NCI-H187 treated with DMSO at 0.1 percent for 48 hours (cell line): Measurements from ENCODE around the gene KCNJ4.
"Not testable (repeated sequence)": the region's sequence is repeated elsewhere in the genome, so short reads cannot be mapped to it uniquely, and the experiment has no call there.

Experiments
- DNase-seq: peaks from one replicate; lab custom pipeline; 2025; lab: John Stamatoyannopoulos, UW

KCNJ4 gene

DNA sequence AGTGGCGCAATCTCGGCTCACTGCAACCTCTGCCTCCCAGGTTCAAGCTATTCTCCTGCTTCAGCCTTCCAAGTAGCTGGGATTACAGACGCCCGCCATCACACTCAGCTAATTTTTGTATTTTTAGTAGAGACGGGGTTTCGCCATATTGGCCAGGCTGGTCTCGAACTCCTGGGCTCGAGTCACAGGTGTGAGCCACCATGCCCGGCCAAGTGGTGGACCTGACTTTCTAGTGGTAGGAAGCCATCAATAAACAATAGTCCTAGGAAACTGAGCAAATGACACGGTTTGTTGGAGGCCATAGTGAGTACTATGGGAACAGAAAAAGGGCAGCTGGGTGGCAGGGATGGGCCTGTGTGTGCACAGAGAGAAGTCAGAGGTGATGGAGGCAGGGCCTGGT is 15.2 kb upstream of the KCNJ4 start:
- DNase-seq, result not testable (repeated sequence)

- no peak for DNase-seq
Observed at GRCh38 chr22:38469306-38469781, 14.3 kb upstream of the KCNJ4 start.

GRCh38 chr22:38468443-38469305 is 13.7 kb upstream of the KCNJ4 start:
- no peak for DNase-seq

- no peak for DNase-seq
Observed at GRCh38 chr22:38467904-38468442, 13.0 kb upstream of the KCNJ4 start, which contains the start of gene KDELR3. KDELR3 (plus strand) TSS chr22:38468096; CDS start chr22:38468234, 138 bp downstream.

DNA sequence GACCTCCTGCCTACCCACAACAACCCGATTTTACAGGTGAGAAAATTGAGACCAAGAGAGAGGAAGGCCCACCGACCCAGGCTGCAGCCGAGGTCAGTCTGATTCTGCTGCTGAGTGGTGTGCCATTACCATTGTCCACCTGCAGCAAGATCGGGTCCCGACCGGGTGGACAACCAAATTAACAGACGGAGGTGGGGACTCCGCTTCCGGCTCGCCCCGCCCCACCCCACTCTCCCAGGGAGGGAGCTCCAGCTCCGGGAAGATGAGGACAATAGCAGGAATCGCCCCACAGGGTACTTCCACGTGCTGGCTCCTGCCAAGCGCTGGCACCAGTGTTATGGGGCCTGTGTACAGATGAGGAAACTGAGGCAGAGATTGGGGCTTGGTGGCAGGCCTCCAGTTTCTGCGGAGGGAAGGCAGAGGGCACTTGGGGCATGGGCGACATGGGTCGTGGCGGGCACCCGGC is 12.5 kb upstream of the KCNJ4 start:
- no peak for DNase-seq

DNA sequence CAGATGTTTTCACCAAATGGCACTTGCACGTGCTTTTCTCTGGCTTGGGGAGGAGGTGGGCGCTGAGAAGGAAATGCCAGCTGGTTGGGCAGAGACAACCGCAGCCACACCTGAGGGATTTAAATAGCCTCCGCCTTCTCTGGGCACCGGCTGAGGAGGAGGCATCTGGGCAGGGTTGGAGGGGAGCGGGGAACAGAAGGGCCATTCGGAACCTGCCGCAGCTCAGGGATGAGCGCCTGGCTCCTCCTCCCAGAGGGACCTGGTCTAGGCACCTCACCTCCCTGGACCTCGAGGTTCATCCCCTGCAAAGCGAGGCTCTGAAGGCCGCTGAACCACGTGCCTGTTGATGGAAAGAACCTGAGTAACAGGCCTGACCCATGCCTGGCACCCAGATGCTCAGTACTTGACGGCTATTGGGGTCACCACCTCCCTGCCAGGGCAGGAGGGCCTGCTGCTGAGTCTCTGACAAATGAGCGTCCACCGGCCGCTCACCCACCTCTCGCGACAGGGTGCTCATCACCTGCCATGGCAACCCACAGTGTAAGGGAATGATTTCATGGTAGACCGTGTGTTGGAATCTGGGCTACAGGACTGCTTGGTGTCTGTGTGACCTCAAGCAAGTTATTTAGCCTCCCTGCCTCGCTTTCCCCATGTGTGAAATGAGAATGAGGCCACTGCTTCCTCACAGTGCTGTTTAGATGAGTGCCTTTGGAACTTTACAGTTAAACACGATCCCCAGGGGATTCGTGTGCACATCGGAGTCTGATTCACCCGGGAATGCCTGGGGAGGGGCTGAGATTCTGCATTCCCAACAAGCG is 10.9 kb upstream of the KCNJ4 start:
- no peak for DNase-seq

- DNase-seq, result no peak
Observed at GRCh38 chr22:38464992-38465672, 10.1 kb upstream of the KCNJ4 start.

DNA sequence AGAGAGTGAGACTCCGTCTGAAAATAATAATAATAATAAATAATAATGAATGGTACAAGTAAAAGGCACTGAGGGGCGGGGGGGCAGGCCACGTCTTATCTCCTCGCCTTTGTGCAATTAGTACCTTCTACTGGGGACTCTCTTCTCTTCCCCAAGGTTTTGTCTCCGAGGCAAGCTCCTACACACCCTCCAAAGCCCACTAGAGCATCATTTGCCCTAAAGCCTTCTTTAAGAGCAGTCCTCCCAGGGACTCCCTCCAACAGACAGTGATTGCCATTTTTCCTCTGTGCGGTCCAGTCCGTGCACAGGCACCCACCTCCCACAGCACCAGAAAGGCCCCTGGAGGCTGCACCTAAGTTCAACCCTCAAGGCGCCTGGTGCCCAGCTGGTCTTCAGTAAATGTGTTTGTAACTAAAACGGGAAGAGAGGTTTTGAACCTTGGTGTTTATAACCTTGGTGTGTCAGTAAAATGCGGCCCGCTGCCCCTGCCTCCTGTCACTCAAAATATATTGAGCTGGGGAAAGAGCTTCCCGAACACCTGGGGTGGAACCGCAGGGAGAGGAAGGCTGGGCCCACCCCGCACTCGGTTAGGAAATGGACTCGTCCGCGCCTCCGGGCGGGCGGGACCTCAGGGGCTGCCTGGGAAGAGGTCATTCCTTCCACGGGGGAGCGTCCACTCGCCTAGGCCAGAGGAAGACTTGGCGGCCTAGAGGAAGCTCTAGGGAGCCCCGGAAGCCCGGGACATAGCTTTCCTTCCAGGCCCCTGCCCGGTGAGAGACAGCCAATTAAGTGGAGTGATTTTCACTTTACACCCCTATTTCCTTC is 8.2 kb upstream of the KCNJ4 start:
- no peak for DNase-seq

- peak; percentile 23 for DNase-seq
Observed at GRCh38 chr22:38461414-38462081, 6.5 kb upstream of the KCNJ4 start.

GRCh38 chr22:38461057-38461413 is 6.0 kb upstream of the KCNJ4 start:
- no peak for DNase-seq

GRCh38 chr22:38460426-38460840 is 5.4 kb upstream of the KCNJ4 start:
- no peak for DNase-seq

DNA sequence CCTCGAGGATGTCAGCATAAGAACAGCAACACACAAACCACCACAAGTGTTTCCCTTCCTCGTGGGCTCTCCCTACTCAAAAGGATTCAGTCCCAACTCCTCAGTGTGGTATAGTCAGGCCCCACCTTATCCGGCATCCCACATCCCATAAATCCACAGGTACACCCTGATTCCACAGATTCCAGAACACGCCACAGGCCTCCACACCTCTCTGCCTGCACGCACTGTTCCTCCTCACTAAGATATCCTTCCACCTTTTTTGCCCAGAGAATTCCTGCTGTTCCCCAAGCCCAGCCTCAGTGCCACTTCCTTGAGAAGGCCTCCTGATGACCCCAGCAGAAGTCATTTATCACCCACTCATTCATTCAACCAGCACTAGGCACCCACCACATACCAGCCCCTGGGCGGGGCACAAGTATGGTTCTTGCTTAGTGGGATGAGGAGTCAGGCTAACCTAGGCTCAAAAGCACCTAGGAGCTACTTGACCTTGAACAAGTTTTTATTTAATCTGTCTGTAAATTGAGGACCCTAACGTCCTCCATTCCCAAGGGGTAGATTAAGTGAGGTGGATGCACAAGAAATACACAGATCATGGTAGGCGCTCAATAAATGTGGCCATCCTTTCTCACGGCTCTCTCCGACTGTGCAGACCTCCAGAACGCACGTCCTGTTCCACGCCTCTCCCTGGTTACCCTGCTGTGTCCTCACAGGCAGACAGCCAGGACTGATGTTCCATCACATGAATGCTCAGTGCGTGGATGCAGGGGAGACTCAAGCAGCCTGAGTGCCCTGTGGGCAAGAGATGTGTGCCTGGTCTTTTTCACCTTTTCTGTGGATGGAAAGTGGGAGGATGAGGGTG is 2.1 kb upstream of the KCNJ4 start:
- no peak for DNase-seq

DNA sequence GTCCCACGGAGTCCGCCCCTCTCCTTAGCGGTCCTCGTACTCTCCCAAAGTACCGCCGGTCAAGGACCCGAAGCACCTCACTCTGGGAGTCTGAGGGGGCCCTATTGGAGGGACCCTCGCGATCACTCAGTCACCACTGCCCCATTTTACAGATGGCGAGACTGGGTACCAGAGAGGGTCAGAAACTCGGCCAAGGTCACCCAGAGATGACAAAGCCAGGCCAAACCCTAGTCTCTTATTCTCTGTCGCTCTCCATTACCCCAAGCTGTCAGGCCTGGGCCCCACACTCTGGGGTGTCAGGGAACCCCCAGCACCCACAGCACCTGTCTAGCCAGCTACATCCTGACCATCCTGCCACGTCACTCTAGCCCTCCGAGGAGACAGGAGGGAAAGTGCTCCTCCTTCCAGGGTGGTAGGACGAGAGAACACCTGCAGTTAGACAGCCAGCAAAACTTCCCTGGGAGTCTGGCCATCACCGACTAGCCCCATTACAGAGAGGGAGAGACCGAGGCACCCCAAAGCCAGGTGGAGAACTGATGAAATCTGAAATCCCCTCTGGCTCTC is 1.4 kb upstream of the KCNJ4 start:
- DNase-seq, result no peak

DNA sequence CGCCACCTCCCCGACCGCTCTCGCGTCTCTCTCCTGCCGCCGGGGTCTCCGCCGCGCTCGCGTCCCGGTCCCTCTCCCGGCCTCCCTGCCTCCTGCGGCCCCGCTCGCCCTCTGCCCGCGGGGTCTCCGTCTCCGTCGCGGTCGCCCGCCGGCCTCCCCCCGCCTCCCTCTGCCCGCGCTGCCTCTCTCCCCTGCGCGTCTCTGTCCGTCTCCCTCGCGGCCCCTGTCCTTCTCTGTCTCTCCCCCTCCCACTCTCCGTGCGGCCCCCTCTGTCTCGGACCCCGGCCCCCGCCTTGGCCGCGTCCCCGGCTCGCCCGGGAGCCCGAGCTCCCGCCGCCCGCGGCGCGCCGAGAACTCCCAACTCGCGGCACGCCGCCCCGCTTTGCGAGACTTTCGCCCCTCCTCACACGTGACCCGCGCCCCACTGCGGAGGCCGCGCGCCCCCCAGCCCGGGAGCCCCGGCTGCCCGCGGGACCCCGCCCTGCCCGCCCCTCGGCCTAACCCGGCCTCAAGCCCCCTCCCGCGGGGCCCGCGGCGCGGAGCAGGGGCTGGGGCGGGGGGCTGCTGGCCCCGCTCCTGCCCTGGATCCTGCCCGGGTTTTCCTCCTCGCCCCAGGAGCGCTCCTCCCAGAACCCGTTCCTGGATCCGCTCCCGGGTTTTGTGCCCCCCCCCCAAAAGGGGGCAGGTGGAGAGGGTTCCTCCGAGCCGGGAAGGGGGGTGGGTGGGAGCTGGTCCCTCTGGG is 702 bp upstream of the KCNJ4 start:
- DNase-seq, result no peak

- DNase-seq, result no peak
Observed at GRCh38 chr22:38454353-38455075, 485 bp downstream of the KCNJ4 start.

DNA sequence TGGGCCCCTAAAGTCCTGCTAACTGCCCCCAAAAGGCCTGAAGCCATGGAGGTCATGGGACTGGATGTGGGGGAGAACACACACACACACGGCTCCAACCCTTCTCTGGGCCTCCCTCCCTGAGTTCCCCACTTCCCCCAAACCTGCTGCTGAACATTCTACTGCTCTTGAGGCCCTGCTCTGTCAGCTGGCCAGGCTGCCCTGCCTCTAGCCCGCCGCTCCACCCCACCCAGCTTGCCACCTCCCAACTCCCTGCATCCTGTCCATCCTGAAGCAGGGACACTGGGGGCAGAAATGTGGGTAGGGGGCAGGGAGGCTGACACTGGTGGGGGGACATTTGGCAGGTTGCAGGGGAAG is 1.0 kb downstream of the KCNJ4 start:
- DNase-seq, result no peak

GRCh38 chr22:38453066-38453672 is 1.8 kb downstream of the KCNJ4 start:
- DNase-seq, result no peak
